ENCODE results near the gene SBF1. TPM values are rescaled to one million over a fixed set of nuclear protein-coding genes. Genes with fewer than 3 reads are reported as not detected.

SBF1 gene
- total and polyA plus RNA-seq, 2 of the 13 experiments (the other 11 are each of a cell fraction or from before 2014, with no cell fraction given) = 31.7 to 40.9 TPM

GRCh38 chr22:50485221-50486131, 10.6 kb upstream of the SBF1 start (continued):
- TF ChIP-seq RAD51 (IDR thresholded peaks at IDR 0.05; ENCODE audit: borderline replicate concordance) (peak; percentile 91), IKZF5 (CRISPR knock-in tag; IDR thresholded peaks at IDR 0.05) (peak; percentile 38; the same call in 1 of the 2 replicates), ZNF570 (CRISPR knock-in tag; IDR thresholded peaks at IDR 0.05; ENCODE audit: borderline replicate concordance) (no peak), BCL6 (CRISPR knock-in tag; IDR thresholded peaks at IDR 0.05) (no peak; the same call in 1 of the 2 replicates), ZNF224 (CRISPR knock-in tag; IDR thresholded peaks at IDR 0.05) (peak; percentile 76; the same call in 1 of the 2 replicates), ZNF546 (CRISPR knock-in tag; conservative IDR thresholded peaks at IDR 0.05) (no peak), ZNF547 (CRISPR knock-in tag; IDR thresholded peaks at IDR 0.05) (no peak; the same call in 1 of the 2 replicates), MATR3 (CRISPR knock-in tag; IDR thresholded peaks at IDR 0.05) (no peak), ATF7-NPFF (CRISPR knock-in tag; IDR thresholded peaks at IDR 0.05; ENCODE audit: low read depth) (0 out of 2 replicates have a peak, but pooled peaks have one; percentile 11), ATAD3A (CRISPR knock-in tag; IDR thresholded peaks at IDR 0.05) (no peak), KLF6 (CRISPR knock-in tag; IDR thresholded peaks at IDR 0.05) (peak; percentile 43; the same call in 1 of the 2 replicates), MYC (CRISPR knock-in tag; IDR thresholded peaks at IDR 0.05; ENCODE audit: borderline replicate concordance) (peak; percentile 67; the same call in 1 of the 2 replicates), SALL2 (CRISPR knock-in tag; IDR thresholded peaks at IDR 0.05) (peak; percentile 64), KAT8 (CRISPR knock-in tag; IDR thresholded peaks at IDR 0.05) (0 out of 2 replicates have a peak, but pooled peaks have one; percentile 39), NONO (IDR thresholded peaks at IDR 0.05) (no peak), NONO (CRISPR knock-in tag; conservative IDR thresholded peaks at IDR 0.05) (peak; percentile 86), ZNF788 (CRISPR knock-in tag; IDR thresholded peaks at IDR 0.05; ENCODE audit: borderline replicate concordance) (peak; percentile 45; the same call in 1 of the 2 replicates), RELA (CRISPR knock-in tag; IDR thresholded peaks at IDR 0.05) (no peak), ZNF879 (CRISPR knock-in tag; IDR thresholded peaks at IDR 0.05) (0 out of 2 replicates have a peak, but pooled peaks have one; percentile 65), ZNF317 (CRISPR knock-in tag; IDR thresholded peaks at IDR 0.05) (no peak), ERF (CRISPR knock-in tag; IDR thresholded peaks at IDR 0.05) (no peak; the same call in 1 of the 2 replicates), KDM3A (CRISPR knock-in tag; IDR thresholded peaks at IDR 0.05; ENCODE audit: low read depth) (peak; percentile 74; the same call in 1 of the 2 replicates), NFKBIZ (CRISPR knock-in tag; IDR thresholded peaks at IDR 0.05) (0 out of 2 replicates have a peak, but pooled peaks have one; percentile 21)
- TF ChIP-seq, protein P1, sequence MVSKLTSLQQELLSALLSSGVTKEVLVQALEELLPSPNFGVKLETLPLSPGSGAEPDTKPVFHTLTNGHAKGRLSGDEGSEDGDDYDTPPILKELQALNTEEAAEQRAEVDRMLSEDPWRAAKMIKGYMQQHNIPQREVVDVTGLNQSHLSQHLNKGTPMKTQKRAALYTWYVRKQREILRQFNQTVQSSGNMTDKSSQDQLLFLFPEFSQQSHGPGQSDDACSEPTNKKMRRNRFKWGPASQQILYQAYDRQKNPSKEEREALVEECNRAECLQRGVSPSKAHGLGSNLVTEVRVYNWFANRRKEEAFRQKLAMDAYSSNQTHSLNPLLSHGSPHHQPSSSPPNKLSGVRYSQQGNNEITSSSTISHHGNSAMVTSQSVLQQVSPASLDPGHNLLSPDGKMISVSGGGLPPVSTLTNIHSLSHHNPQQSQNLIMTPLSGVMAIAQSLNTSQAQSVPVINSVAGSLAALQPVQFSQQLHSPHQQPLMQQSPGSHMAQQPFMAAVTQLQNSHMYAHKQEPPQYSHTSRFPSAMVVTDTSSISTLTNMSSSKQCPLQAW (CRISPR knock-in tag; IDR thresholded peaks at IDR 0.05) = peak; percentile 69

Measured in HepG2 (cell line).